HepG2 (cell line): ENCODE measurements around the gene TP63.

Source experiments
- CHCHD3 ChIP-seq: sonication (generic); formaldehyde crosslinking; IDR thresholded peaks from 2 replicates; pipeline ENCODE4 v1.8.0; 2022; ENCODE audit warnings: mild to moderate bottlenecking, missing genetic modification reagents, moderate library complexity
- ELF1 ChIP-seq: sonication (generic); formaldehyde crosslinking; IDR thresholded peaks from 2 replicates; pipeline ENCODE4 v1.4.0; 2020; ENCODE audit warnings: missing genetic modification reagents
- FOXK1 ChIP-seq: sonication (generic); formaldehyde crosslinking; IDR thresholded peaks from 2 replicates; pipeline ENCODE4 v1.4.0; 2020; ENCODE audit warnings: low read depth, missing genetic modification reagents, borderline replicate concordance
- POLR2A ChIP-seq, 2 experiments: IDR thresholded peaks; 2 replicates each; pipeline ENCODE4 v1.6.1; 2011; ENCODE audit warnings: low read depth in 2 of 2, low read length in 2 of 2, mild to moderate bottlenecking in 1 of 2, moderate library complexity in 1 of 2; ENCODE audit not compliant: insufficient read depth in 1 of 2
- TCF12 ChIP-seq, 2 experiments: fragments of 450-650 bp in 1 of 2; sonication (generic) in 1 of 2; formaldehyde crosslinking in 1 of 2; IDR thresholded peaks; 2 replicates each; pipeline versions ENCODE4 v1.6.1 to v1.8.0; 2017 to 2022; ENCODE audit warnings: antibody characterized with exemption in 1 of 2, mild to moderate bottlenecking in 1 of 2, missing genetic modification reagents in 1 of 2, moderate library complexity in 1 of 2
- YY1 ChIP-seq: IDR thresholded peaks from 2 replicates; pipeline ENCODE4 v1.6.1; 2011; ENCODE audit warnings: low read length, low read depth, moderate library complexity, mild to moderate bottlenecking; ENCODE audit not compliant: insufficient read depth, insufficient replicate concordance
- ZNF138 ChIP-seq: sonication (generic); formaldehyde crosslinking; IDR thresholded peaks from 2 replicates; pipeline ENCODE4 v1.5.0; 2020; ENCODE audit warnings: mild to moderate bottlenecking, low read depth, missing genetic modification reagents
- ZNF232 ChIP-seq: sonication (generic); formaldehyde crosslinking; IDR thresholded peaks from 2 replicates; pipeline ENCODE4 v1.4.0; 2020; ENCODE audit warnings: missing genetic modification reagents, borderline replicate concordance
- ZNF274 ChIP-seq: sonication (generic); formaldehyde crosslinking; IDR thresholded peaks from 2 replicates; pipeline ENCODE4 v1.5.1; 2020; ENCODE audit warnings: mild to moderate bottlenecking, missing genetic modification reagents
- ZNF577 ChIP-seq: sonication (generic); formaldehyde crosslinking; IDR thresholded peaks from 2 replicates; pipeline ENCODE4 v1.4.0; 2020; ENCODE audit warnings: mild to moderate bottlenecking, low read depth, missing genetic modification reagents, borderline replicate concordance
- TF ChIP-seq, protein P1 (sequence below): sonication (generic); formaldehyde crosslinking; IDR thresholded peaks from 2 replicates; pipeline ENCODE4 v1.5.0; 2020; ENCODE audit warnings: mild to moderate bottlenecking, missing genetic modification reagents, moderate library complexity
- TF ChIP-seq, protein P2 (sequence below): IDR thresholded peaks from 2 replicates; pipeline ENCODE4 v1.6.1; 2016
- TF ChIP-seq, protein P3 (sequence below): sonication (generic); formaldehyde crosslinking; IDR thresholded peaks from 2 replicates; pipeline ENCODE4 v1.8.1; 2023; ENCODE audit warnings: missing genetic modification reagents, inconsistent platforms, borderline replicate concordance
- TF ChIP-seq, protein P4 (sequence below): sonication (generic); formaldehyde crosslinking; conservative IDR thresholded peaks from 2 replicates; pipeline ENCODE4 v1.5.0; 2020; ENCODE audit warnings: missing genetic modification reagents

DNA sequence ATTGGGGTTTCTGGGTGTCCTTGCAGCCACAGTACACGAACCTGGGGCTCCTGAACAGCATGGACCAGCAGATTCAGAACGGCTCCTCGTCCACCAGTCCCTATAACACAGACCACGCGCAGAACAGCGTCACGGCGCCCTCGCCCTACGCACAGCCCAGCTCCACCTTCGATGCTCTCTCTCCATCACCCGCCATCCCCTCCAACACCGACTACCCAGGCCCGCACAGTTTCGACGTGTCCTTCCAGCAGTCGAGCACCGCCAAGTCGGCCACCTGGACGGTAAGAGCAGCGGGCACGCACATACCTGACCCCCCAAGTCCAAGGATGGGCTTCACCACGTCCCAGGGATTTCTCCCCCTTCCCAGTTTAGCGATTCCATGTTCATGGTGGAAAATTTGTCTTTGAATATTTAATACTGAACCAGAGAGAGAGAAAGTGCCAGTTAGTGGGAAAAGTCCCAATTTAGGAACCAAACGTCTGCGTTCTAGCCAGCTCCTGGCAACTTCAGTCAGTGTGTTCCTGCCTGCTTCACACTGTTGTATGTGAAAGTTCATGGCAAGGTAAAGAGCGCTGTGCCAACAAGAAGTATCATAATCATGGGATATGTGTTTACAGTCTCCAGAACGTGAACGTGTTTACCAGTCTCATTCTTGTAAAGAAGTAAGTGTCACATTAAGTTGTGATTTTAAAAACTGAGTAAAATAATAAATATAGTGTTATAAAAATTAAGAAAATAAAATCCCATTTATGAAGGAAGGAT, 177.2 kb downstream of the TP63 start:
- no peak for TF ChIP-seq ZNF138
- TF ChIP-seq ZNF274 (CRISPR knock-in tag): no peak
- TF ChIP-seq POLR2A (IDR thresholded peaks at IDR 0.05; ENCODE audit: insufficient read depth in 1 of 2, low read depth in 2 of 2, low read length in 2 of 2): no peak
- TF ChIP-seq, protein P1, sequence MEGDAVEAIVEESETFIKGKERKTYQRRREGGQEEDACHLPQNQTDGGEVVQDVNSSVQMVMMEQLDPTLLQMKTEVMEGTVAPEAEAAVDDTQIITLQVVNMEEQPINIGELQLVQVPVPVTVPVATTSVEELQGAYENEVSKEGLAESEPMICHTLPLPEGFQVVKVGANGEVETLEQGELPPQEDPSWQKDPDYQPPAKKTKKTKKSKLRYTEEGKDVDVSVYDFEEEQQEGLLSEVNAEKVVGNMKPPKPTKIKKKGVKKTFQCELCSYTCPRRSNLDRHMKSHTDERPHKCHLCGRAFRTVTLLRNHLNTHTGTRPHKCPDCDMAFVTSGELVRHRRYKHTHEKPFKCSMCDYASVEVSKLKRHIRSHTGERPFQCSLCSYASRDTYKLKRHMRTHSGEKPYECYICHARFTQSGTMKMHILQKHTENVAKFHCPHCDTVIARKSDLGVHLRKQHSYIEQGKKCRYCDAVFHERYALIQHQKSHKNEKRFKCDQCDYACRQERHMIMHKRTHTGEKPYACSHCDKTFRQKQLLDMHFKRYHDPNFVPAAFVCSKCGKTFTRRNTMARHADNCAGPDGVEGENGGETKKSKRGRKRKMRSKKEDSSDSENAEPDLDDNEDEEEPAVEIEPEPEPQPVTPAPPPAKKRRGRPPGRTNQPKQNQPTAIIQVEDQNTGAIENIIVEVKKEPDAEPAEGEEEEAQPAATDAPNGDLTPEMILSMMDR (CRISPR knock-in tag): no peak
- no peak for TF ChIP-seq CHCHD3 (CRISPR knock-in tag)
- TF ChIP-seq ELF1 (CRISPR knock-in tag): no peak
- TF ChIP-seq ZNF232: no peak
- no peak for TF ChIP-seq YY1
- no peak for TF ChIP-seq ZNF577 (CRISPR knock-in tag)
- no peak for TF ChIP-seq FOXK1
- TF ChIP-seq TCF12 (IDR thresholded peaks at IDR 0.05): no peak
- TF ChIP-seq TCF12 (CRISPR knock-in tag; IDR thresholded peaks at IDR 0.05): no peak
- TF ChIP-seq, protein P2, sequence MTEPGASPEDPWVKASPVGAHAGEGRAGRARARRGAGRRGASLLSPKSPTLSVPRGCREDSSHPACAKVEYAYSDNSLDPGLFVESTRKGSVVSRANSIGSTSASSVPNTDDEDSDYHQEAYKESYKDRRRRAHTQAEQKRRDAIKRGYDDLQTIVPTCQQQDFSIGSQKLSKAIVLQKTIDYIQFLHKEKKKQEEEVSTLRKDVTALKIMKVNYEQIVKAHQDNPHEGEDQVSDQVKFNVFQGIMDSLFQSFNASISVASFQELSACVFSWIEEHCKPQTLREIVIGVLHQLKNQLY: no peak
- TF ChIP-seq, protein P3, sequence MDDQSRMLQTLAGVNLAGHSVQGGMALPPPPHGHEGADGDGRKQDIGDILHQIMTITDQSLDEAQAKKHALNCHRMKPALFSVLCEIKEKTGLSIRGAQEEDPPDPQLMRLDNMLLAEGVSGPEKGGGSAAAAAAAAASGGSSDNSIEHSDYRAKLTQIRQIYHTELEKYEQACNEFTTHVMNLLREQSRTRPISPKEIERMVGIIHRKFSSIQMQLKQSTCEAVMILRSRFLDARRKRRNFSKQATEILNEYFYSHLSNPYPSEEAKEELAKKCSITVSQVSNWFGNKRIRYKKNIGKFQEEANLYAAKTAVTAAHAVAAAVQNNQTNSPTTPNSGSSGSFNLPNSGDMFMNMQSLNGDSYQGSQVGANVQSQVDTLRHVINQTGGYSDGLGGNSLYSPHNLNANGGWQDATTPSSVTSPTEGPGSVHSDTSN (CRISPR knock-in tag): no peak
- TF ChIP-seq, protein P4, sequence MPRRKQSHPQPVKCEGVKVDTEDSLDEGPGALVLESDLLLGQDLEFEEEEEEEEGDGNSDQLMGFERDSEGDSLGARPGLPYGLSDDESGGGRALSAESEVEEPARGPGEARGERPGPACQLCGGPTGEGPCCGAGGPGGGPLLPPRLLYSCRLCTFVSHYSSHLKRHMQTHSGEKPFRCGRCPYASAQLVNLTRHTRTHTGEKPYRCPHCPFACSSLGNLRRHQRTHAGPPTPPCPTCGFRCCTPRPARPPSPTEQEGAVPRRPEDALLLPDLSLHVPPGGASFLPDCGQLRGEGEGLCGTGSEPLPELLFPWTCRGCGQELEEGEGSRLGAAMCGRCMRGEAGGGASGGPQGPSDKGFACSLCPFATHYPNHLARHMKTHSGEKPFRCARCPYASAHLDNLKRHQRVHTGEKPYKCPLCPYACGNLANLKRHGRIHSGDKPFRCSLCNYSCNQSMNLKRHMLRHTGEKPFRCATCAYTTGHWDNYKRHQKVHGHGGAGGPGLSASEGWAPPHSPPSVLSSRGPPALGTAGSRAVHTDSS: no peak
